NCI-H1930 (cell line): ENCODE data around the gene KLHL22.
"Not testable (repeated sequence)": the region's sequence is repeated elsewhere in the genome, so short reads cannot be mapped to it uniquely, and the experiment has no call there.

Source experiments
- DNase-seq, 2 experiments: peaks; one replicate each; lab custom pipeline; 2025; lab: John Stamatoyannopoulos, UW

KLHL22 gene, protein sequence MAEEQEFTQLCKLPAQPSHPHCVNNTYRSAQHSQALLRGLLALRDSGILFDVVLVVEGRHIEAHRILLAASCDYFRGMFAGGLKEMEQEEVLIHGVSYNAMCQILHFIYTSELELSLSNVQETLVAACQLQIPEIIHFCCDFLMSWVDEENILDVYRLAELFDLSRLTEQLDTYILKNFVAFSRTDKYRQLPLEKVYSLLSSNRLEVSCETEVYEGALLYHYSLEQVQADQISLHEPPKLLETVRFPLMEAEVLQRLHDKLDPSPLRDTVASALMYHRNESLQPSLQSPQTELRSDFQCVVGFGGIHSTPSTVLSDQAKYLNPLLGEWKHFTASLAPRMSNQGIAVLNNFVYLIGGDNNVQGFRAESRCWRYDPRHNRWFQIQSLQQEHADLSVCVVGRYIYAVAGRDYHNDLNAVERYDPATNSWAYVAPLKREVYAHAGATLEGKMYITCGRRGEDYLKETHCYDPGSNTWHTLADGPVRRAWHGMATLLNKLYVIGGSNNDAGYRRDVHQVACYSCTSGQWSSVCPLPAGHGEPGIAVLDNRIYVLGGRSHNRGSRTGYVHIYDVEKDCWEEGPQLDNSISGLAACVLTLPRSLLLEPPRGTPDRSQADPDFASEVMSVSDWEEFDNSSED

DNA sequence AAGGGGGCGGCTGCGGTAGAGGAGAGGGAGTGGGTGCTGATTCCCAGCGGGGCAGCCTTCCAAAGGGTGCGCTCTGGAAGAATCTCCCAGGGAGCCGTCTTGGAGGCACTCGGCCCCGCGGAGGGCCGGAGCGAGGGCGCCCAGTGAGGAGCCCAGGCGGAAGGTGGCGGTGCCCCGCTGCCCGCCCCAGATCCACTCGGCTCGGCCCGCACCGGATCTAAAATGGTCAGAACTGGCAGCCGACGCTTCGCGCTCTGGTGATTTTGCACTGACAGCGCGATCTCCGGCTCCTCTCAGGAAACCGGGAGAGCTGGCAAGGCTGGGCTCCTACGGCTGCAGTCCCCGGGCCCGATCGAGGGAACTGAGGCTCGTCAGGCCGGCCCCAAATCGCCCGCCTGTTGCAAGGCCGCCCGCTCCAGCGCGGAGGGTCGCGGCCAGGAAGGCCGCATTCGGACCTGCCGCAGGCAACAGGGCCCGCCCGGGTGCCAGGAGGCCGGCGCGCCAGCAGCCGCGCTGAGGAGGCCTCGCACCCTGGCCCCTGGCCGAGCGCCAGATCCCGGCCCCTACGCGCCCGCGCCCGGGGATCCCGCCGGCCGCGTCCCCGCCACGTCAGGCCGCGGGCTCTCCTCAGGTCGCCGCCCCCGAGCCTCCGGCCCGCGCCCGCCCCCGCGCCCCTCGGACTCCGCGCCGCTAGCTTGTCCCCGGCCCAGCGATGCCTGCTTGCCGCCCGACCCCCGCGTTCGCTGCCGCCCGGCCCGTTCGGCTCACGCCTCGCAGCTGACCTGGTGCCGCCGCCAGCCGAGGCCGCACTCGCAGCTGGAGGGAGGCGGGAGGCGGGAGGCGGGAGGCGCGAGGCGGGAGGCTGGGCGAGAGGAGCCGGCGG is at the start of gene KLHL22:
Gene KLHL22 (minus strand): TSS at position 818 of the 883 bp plus-strand sequence. CDS start 6,584 bp downstream, outside the sequence.
- no peak for DNase-seq

- not testable (repeated sequence) for DNase-seq
These were observed 49.7 kb upstream of the KLHL22 start for GRCh38 chr22:20545318-20545634.

DNA sequence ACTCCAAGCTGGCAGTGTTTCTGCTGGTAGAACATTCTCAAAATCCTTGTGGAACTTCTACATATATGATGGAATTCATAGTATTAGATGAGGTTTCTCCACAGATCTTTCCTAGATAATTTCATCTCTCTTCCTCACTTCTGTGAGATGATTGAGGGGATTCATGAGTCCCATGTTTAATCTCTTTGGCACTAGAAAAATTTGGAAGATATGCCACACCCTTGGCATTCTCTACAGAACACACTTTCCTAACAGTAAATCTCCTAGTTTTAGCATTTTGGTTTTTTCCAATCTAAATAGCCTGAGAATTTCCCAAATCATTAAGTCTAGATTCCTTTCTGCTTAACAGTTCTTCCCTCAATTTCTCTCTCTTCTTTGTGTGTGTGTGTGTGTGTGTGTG is 47.1 kb upstream of the KLHL22 start:
- no peak for DNase-seq

- DNase-seq: no peak
These were observed 46.5 kb upstream of the KLHL22 start for GRCh38 chr22:20542055-20542454.

- DNase-seq: not testable (repeated sequence)
These were observed 43.3 kb upstream of the KLHL22 start for GRCh38 chr22:20538875-20539274.

DNA sequence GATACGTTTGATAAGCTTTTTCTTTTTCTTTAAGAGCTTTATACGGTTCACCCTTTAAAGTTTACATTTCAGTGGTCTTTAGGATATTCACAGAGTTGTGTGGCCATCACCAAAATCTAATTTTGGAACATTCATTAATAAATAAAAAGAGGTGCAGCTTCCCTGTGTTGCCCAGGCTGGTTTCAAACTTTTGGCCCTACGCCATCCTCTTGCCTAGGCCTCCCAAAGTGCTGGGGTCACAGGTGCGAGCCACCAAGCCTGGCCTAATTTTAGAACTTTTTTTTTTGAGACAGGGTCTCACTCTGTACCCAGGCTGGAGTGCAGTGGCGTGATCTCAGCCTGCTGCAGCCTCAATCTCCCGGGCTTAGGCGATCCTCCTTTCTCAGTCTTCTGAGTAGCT is 42.4 kb upstream of the KLHL22 start:
- no peak for DNase-seq

- no peak for DNase-seq
These were observed 41.7 kb upstream of the KLHL22 start for GRCh38 chr22:20537325-20537756.

DNA sequence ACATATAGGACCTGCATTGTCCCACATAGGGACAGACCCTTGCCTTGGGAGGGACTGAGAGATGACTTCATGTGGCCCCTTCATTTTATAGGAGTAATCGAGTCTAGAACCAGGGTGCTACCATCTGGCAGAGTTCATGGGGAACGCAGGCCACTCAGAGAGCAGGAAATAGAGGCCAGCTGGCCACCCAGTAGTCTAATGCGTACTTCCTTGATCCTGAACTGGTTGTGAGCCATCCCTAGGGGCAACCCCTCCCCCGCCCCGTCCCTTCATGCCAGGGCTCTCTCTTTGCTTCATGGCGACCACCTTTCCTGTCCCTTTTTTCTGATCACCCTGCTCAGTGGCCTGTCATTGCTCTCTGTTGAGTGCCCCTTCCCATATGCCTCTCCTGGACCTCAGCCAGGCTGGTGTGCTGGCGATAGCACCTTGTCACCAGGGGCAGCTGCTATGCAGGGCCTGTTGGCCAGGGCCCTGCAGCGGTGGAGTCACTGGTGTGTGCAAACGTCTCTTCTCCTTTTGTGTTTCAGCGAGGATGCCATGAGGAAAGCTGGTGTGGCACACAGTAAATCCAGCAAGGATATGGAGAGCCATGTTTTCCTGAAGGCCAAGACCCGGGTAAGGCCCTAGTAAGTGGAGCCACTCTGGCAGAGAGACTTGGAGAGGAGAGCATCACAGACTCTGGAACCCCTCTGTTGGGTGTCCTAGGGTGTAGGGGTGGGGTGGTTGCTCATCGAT is 41.2 kb upstream of the KLHL22 start:
- no peak for DNase-seq

DNA sequence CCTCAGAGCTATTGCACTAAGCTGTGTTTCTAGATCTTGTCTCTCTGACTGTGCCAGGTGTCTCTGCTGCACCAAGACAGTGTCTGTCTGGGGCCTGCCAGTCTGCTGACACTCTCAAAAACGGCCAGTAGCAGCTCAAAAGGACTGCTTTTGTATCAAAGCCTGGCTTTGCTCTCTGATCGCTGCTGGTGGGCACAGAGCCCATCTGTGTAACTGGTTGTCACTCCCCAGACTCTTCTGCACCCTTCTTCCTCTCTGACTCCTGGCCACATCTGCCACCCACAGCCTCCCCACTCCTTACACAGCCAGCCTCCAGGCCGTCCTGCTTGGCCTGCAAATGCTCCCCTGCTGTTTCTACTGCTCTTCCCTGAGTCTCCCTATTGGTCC is 38.3 kb upstream of the KLHL22 start:
- no peak for DNase-seq

DNA sequence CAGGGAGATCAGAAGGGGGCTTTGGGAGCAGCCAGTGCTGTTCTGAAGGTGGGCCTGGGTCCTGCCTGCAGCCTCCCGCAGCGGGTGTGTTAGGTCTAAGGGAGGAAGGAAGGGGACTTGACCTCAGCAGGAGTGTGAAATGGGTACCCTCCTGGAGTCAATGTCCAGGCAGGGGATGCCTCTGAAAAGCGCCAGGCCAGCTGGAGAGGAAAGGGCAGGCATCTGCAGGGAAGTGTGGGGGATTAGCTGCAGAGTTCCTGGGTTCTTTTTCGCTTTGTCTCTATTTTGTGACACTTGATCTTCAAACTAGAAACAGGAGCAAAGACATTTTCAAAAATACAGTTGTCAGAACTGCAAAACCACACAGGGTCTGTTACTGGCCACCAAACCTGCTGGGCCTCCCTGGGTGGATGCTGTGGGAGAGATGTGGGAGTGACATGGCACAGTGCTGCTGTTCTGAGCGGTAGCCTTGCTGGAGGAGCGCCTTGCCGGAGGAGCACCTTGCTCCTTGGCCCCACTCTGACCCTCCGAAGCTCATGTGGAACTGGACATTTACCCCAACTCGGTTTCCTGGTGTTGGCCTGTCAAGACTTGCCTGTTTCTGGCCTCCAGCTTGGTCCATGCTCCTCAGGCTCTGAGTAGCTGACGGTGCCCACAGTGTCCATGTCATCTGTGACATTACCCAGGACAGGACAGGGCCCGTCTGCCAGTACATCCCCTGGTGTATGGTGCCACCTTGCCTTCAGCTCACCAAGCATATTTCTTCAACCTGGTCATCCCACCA is 37.7 kb upstream of the KLHL22 start:
- DNase-seq: no peak

DNA sequence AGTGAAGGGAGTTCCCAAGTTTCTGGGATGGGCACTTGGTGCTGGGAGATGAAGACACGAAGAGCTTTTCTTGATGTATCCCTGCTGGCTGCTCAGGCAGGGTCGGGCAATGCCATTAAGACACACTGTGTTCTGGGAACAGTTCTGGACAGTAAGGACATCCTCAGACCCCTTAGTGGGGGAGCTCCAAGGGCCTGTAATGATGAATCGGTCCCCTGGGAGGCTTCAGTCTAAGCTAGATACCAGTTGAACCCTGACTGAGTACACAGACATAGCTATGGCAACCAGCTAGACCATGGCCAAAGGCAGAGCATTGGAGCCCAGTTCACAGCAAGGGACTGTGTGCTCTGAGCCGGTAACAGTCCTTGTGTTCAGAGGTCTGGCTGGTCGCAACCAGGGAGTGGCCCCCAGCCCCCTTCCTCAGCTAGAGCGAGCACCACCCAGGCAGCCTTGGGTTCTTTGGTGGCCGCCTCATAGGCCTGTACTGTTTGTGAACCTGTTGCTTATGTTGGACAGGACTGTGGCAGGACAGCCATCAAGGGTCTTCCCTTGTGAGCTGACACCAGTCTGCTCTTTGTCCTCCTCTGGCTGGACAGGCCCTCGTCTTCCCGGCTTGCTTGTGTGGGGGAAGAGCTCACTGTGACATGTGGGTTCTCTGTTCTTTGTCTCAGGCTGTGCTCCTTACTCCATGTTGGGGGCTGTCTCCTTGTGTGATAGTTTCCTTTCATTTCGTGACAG is 36.8 kb upstream of the KLHL22 start:
- no peak for DNase-seq

DNA sequence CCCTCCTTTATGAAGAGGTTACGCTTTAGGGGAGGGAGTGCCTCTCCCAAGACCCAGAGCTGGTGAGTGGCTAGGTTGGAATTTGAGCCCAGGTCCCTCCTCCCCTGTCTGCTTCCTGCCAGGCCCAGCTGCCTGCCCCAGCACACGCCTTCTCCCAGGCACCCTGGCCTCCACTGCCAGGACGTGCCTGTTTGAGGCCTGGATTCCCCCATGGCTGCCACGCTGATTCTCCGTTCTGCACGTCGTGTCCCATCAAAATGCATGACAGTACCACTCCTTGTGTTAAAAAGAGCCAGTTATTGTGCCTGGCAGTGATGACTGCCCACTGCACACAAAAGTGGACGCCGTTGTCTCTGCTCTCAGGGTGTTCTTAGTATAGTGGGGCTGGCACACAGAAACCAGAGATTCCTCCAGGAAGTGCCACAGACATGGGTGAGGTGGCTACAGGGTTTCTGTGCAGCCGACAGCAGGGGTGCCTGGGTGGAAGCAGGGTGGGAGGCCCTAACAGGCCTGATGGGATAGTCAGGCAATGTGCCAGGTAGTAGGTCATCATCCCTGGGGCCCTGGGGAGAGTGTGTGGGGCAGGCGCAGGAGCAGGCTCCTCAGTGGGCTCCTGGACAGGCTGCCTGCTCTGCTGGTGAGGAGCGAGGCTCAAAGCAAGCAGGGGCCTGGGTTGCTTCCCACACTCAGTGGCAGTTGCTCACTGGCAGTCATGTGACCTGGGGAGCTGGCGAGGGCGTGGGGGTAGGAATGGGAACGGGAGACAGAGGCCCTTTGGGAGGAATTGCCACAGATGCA is 36.0 kb upstream of the KLHL22 start:
- no peak for DNase-seq

DNA sequence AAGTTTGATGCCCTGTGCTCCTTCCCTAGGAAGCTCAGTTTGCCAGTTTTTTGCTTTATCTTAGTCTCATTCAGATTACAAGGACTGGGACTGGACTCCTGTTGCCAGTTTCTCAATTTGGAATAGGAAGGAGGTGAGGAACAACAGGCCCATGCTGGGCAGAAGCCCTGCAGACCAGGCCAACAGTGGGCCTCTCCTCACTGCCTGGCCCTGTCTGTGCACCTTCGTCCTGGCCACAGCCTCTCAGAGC is 35.5 kb upstream of the KLHL22 start:
- no peak for DNase-seq

GRCh38 chr22:20530368-20531153 is 35.0 kb upstream of the KLHL22 start:
- DNase-seq: no peak

DNA sequence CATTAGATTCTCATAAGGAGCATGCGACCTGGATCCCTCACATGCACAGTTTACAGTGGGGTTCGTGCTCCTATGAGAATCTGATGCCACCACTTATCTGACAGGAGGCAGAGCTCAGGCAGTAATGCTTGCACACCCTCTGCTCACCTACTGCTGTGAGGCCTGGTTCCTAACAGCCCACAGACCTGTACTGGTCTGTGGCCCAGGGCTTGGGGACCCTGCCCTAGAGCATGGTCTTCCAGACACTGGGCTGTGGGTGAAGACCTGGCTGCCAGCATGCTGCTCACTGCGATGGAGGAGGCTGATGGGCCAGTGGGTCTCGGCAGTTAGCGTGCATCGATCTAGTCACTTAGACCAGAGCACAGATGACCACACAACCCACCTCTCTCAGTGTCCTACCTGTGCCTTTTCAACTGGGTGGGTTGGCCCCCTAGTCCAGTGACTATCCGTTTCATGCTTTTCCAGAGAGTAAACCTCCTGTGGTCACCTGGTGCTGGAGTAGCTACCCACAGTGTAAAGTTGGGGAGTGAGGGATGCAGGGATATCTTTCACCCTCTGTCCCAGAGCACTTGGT is 32.9 kb upstream of the KLHL22 start:
- no peak for DNase-seq

GRCh38 chr22:20526628-20527355 is 31.2 kb upstream of the KLHL22 start:
- DNase-seq: no peak

DNA sequence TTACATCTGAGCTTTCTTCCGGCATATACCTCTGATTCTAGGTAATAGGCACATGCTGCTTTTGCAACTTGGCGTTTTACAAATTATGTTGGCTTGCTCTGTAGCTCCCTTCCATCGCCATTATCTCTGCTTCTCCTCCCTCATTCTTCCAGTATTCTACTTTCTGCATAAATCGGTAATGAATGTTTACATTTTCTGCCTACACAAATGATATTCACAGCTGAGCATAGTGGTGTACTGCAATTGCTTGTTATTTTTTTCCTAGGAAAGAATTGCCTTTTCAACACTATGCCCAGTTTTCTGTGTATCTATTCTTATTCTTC is 30.7 kb upstream of the KLHL22 start:
- DNase-seq: no peak

GRCh38 chr22:20525048-20525447 is 29.5 kb upstream of the KLHL22 start:
- DNase-seq: no peak
